Measurements from ENCODE around the gene EDA.

- TF ChIP-seq CTCF (conservative IDR thresholded peaks at IDR 0.05; ENCODE audit: low read length), result no peak
- TF ChIP-seq EZH2phosphoT487 (IDR thresholded peaks at IDR 0.05; ENCODE audit: borderline replicate concordance), result no peak
Measured at GRCh38 chrX:69951753-69952152, 335.8 kb downstream of the EDA start.

Measured in Loucy (cell line).